ENCODE data around the gene RHEBL1. TPM values are rescaled to one million over a fixed set of nuclear protein-coding genes. Genes with fewer than 3 reads are reported as not detected.

RHEBL1 gene
- total RNA-seq, 1 donor from 2014 or later: 3.2 TPM

DNA sequence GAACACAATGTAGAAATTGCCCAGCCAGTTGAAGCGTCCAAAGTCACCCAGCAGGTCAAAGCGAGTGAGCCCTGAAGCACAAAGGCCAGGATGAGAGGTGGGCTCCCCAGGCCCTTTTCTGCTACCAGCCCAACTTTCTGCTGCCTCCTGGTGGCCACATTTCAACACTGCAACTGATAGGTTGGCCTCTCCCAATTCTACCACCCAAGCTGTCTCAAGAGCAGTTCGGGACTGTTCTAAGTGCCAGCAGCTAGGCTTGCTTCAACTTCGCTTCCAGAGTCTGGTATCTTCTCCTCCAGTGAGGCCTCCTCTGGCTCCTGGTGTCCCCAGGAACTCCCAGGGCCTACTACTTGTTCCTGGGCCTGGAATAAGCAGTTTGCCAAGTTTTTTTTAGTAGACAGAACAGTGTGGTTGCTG lies 28.3 kb upstream of the RHEBL1 start:
- Mint-ChIP-seq H3K9me3 (ENCODE audit: unreplicated experiment) (no peaks in the 10 kb centered on the region), H3K4me3 (ENCODE audit: unreplicated experiment) (peak overlapping the region; percentile 60), H3K36me3 (ENCODE audit: low read depth, unreplicated experiment) (peaks cover 52% of the 10 kb centered on the region), H3K4me1 (ENCODE audit: unreplicated experiment) (peaks cover 20% of the 10 kb centered on the region), H3K27me3 (ENCODE audit: unreplicated experiment) (peaks cover 22% of the 10 kb centered on the region), H3K27ac (ENCODE audit: unreplicated experiment) (no peak overlapping the region)
- peak; percentile 76 for DNase-seq (ENCODE audit: low spot score)
- TF ChIP-seq, protein P1, sequence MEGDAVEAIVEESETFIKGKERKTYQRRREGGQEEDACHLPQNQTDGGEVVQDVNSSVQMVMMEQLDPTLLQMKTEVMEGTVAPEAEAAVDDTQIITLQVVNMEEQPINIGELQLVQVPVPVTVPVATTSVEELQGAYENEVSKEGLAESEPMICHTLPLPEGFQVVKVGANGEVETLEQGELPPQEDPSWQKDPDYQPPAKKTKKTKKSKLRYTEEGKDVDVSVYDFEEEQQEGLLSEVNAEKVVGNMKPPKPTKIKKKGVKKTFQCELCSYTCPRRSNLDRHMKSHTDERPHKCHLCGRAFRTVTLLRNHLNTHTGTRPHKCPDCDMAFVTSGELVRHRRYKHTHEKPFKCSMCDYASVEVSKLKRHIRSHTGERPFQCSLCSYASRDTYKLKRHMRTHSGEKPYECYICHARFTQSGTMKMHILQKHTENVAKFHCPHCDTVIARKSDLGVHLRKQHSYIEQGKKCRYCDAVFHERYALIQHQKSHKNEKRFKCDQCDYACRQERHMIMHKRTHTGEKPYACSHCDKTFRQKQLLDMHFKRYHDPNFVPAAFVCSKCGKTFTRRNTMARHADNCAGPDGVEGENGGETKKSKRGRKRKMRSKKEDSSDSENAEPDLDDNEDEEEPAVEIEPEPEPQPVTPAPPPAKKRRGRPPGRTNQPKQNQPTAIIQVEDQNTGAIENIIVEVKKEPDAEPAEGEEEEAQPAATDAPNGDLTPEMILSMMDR (IDR thresholded peaks at IDR 0.05; ENCODE audit: unreplicated experiment): peak; percentile 90

DNA sequence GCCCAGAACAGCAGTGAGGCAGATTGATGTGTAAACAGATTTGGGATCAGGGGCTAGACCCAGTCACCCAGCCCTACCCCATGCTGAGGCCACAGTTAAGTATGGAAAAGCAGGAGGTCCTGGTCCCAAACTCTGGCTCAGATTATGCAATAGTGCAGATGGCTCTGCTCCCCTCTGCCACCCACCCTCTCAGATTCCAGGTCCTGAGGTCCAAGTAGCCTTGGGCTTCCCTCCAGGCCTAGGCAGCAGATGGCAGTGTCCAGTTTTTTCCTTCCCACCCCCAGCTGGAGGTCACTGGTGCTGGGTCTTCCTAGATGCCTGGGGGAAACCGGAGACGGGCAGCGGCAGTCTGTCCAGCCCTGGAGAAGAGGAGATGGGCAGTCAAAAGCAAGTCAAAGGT lies 27.6 kb upstream of the RHEBL1 start:
- peaks cover 21% of the 10 kb centered on the region for H3K4me1 Mint-ChIP-seq (ENCODE audit: unreplicated experiment)
- TF ChIP-seq, protein P1 (IDR thresholded peaks at IDR 0.05; ENCODE audit: unreplicated experiment): no peak
- DNase-seq (ENCODE audit: low spot score): no peak
- peaks cover 21% of the 10 kb centered on the region for H3K27me3 Mint-ChIP-seq (ENCODE audit: unreplicated experiment)
- H3K27ac Mint-ChIP-seq (ENCODE audit: unreplicated experiment): no peak overlapping the region
- H3K36me3 Mint-ChIP-seq (ENCODE audit: low read depth, unreplicated experiment): peaks cover 49% of the 10 kb centered on the region
- no peak overlapping the region for H3K4me3 Mint-ChIP-seq (ENCODE audit: unreplicated experiment)
- no peaks in the 10 kb centered on the region for H3K9me3 Mint-ChIP-seq (ENCODE audit: unreplicated experiment)

DNA sequence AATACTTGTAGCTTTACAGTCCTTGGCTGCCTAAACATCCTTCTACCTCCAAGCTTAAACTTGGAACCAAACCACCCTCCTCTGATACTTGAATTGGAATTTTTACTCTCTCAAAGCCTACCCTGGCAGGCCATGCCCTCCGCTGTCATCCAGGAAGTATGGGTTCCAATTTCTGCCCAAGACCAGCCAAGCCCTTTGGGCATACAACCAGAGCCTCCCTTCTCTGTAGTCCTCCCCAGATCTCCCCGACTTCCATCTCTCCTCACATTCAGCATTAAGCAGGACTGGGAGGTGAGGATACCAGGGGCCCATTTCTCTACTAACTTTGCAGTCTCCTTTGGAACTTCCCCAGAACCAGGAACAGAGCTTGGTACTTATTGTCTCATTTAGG lies 25.2 kb upstream of the RHEBL1 start:
- Mint-ChIP-seq H3K4me1 (ENCODE audit: unreplicated experiment) (peaks cover 35% of the 10 kb centered on the region), H3K36me3 (ENCODE audit: low read depth, unreplicated experiment) (peaks cover 29% of the 10 kb centered on the region), H3K27ac (ENCODE audit: unreplicated experiment) (peak overlapping the region; percentile 70), H3K4me3 (ENCODE audit: unreplicated experiment) (peak overlapping the region; percentile 8), H3K9me3 (ENCODE audit: unreplicated experiment) (no peaks in the 10 kb centered on the region), H3K27me3 (ENCODE audit: unreplicated experiment) (peaks cover 19% of the 10 kb centered on the region)
- DNase-seq (ENCODE audit: low spot score): no peak
- TF ChIP-seq, protein P1 (IDR thresholded peaks at IDR 0.05; ENCODE audit: unreplicated experiment): no peak

DNA sequence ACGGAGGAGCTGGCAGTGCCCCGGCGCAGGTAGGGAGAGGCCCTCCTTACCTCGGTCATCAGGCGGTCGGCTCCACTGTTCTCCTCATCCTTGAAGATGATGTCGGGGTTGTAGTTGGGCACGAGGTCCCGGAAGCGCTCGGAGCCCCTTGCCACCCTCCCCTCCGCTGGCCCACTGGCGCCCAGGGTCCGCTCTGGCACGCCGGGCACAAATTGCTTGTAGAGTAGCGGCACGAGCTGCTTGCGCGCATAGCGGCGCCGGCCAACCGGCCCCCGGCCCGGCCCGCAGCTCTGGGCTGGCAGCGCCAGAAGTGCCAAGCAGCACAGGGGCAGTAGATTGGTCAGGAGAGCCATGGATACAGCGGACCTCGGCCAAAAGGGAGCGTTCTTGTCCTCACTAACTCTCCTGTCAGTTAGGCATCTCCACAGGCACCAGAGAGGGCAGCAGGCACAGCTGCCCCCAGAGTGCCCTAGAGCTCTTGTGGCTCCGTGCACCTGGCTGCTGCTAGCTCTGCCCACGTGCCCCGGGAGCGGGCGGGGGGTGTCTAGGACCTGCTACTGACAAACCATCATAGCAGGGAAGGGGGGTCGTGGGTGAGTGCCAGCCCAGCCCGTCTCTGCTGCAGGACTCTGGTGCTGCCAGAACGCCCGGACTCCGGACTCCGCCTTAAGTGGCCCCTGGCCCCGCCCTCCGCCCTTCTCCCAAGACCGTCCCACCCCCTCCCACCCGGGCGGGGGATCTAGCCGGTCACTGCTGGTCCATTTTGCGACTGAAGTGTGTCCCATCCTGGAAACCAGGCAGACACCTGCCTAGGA lies 24.6 kb upstream of the RHEBL1 start, which contains the start of gene DHH:
DHH (minus strand) TSS at position 642 of the 815 bp plus-strand sequence; CDS start at position 353, 289 bp downstream.
- peak within 1 kb of the TSS; percentile 70 for H3K27ac Mint-ChIP-seq (ENCODE audit: unreplicated experiment)
- H3K9me3 Mint-ChIP-seq (ENCODE audit: unreplicated experiment): no peaks in the 10 kb centered on the region
- TF ChIP-seq, protein P1 (IDR thresholded peaks at IDR 0.05; ENCODE audit: unreplicated experiment): no peak
- H3K4me3 Mint-ChIP-seq (ENCODE audit: unreplicated experiment): peak within 1 kb of the TSS; percentile 56
- peaks cover 20% of the 10 kb centered on the region for H3K27me3 Mint-ChIP-seq (ENCODE audit: unreplicated experiment)
- DNase-seq (ENCODE audit: low spot score): peak; percentile 46
- peaks cover 23% of the 10 kb centered on the region for H3K36me3 Mint-ChIP-seq (ENCODE audit: low read depth, unreplicated experiment)
- H3K4me1 Mint-ChIP-seq (ENCODE audit: unreplicated experiment): peaks cover 37% of the 10 kb centered on the region

DNA sequence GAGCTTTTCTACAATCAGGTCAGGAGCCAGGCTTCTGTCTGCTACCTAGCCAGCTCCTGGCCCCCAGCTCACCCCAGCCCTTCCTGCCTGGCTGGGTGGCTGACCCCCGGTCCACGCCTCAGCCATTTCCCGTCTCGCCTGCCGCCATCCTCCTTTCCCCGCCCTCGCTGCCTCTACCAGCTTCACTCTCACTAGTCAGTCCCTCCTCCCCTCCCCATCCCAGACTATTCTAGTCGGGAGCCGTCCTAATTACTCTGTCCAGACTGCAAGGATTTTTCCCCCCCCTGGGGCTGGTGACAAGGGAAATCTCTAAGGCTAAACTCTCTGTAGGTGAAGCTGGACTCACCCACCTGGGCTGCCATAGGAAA lies 24.0 kb upstream of the RHEBL1 start:
- H3K4me3 Mint-ChIP-seq (ENCODE audit: unreplicated experiment): peak overlapping the region; percentile 56
- peaks cover 20% of the 10 kb centered on the region for H3K36me3 Mint-ChIP-seq (ENCODE audit: low read depth, unreplicated experiment)
- TF ChIP-seq, protein P1 (IDR thresholded peaks at IDR 0.05; ENCODE audit: unreplicated experiment): no peak
- H3K4me1 Mint-ChIP-seq (ENCODE audit: unreplicated experiment): peaks cover 37% of the 10 kb centered on the region
- DNase-seq (ENCODE audit: low spot score): peak; percentile 39
- H3K27ac Mint-ChIP-seq (ENCODE audit: unreplicated experiment): no peak overlapping the region
- H3K9me3 Mint-ChIP-seq (ENCODE audit: unreplicated experiment): no peaks in the 10 kb centered on the region
- peaks cover 20% of the 10 kb centered on the region for H3K27me3 Mint-ChIP-seq (ENCODE audit: unreplicated experiment)

All from endothelial cell (in vitro differentiated cells).